Parathyroid adenoma (tissue), 2 donors: ENCODE measurements around the gene ITIH6.
"Not testable (repeated sequence)": the region's sequence is repeated elsewhere in the genome, so short reads cannot be mapped to it uniquely, and the experiment has no call there.

Experiments used
- H2AFZ ChIP-seq: fragments of 300-600 bp; sonication (generic); one replicate; pipeline ENCODE4 v1.7.0; 2017; ENCODE audit warnings: antibody characterized with exemption, mild to moderate bottlenecking
- H3K27ac ChIP-seq: fragments of 300-600 bp; sonication (generic); one replicate; pipeline ENCODE4 v1.7.0; 2017
- H3K27me3 ChIP-seq: fragments of 300-600 bp; sonication (generic); one replicate; pipeline ENCODE4 v1.7.0; 2017; ENCODE audit warnings: low read length; ENCODE audit not compliant: control insufficient read depth, insufficient read depth
- H3K36me3 ChIP-seq: fragments of 300-600 bp; sonication (generic); one replicate; pipeline ENCODE4 v1.7.0; 2017; ENCODE audit warnings: low read length; ENCODE audit not compliant: control insufficient read depth, insufficient read depth
- H3K4me1 ChIP-seq: fragments of 300-600 bp; sonication (generic); one replicate; pipeline ENCODE4 v1.7.0; 2017; ENCODE audit warnings: control low read depth
- H3K4me2 ChIP-seq: fragments of 300-600 bp; sonication (generic); one replicate; pipeline ENCODE4 v1.7.0; 2017; ENCODE audit warnings: low read length
- H3K4me3 ChIP-seq: fragments of 300-600 bp; sonication (generic); one replicate; pipeline ENCODE4 v1.7.0; 2017; ENCODE audit warnings: low read depth, low read length
- H3K79me2 ChIP-seq: fragments of 300-600 bp; sonication (generic); one replicate; pipeline ENCODE4 v1.7.0; 2017; ENCODE audit warnings: control low read depth
- H3K9ac ChIP-seq: fragments of 300-600 bp; sonication (generic); one replicate; pipeline ENCODE4 v1.7.0; 2017; ENCODE audit warnings: mild to moderate bottlenecking
- H3K9me3 ChIP-seq: fragments of 300-600 bp; sonication (generic); one replicate; pipeline ENCODE4 v1.7.0; 2017; ENCODE audit warnings: low read length; ENCODE audit not compliant: control insufficient read depth
- TF ChIP-seq, protein P1 (sequence below): fragments of 300-600 bp; sonication (generic); IDR thresholded peaks from one replicate; pipeline ENCODE4 v1.7.0; 2017; ENCODE audit warnings: antibody characterized with exemption, mild to moderate bottlenecking
- donor health status: primary hyperparathyroidism.

Gene ITIH6

DNA sequence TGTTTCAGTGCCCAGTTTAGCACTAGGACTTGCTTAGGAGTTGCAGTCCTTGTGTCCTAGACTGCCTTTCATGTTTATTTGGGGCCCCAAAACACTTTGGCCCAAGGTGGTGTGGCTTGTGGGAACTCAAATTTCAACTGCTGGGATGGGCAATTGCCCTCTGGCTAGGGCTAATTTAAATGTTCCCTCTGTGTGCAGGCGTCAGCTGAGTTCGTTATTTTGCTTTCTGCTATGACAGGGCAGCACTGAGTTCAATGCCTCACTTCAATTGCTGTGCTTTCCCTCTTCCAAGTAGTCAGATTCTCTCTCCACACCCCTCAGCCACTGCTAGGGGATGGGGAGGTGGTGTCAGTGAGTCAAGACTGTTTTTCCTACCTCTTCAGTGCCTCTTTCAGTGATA lies 51.1 kb downstream of the ITIH6 start:
- no peaks in the 10 kb centered on the region for H3K36me3 ChIP-seq
- TF ChIP-seq, protein P1, sequence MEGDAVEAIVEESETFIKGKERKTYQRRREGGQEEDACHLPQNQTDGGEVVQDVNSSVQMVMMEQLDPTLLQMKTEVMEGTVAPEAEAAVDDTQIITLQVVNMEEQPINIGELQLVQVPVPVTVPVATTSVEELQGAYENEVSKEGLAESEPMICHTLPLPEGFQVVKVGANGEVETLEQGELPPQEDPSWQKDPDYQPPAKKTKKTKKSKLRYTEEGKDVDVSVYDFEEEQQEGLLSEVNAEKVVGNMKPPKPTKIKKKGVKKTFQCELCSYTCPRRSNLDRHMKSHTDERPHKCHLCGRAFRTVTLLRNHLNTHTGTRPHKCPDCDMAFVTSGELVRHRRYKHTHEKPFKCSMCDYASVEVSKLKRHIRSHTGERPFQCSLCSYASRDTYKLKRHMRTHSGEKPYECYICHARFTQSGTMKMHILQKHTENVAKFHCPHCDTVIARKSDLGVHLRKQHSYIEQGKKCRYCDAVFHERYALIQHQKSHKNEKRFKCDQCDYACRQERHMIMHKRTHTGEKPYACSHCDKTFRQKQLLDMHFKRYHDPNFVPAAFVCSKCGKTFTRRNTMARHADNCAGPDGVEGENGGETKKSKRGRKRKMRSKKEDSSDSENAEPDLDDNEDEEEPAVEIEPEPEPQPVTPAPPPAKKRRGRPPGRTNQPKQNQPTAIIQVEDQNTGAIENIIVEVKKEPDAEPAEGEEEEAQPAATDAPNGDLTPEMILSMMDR: no peak
- no peaks in the 10 kb centered on the region for H3K27me3 ChIP-seq
- no peak overlapping the region for H3K9ac ChIP-seq
- H3K4me1 ChIP-seq: peaks cover 4% of the 10 kb centered on the region
- H3K4me2 ChIP-seq: no peak overlapping the region
- H3K4me3 ChIP-seq: no peak overlapping the region
- H2AFZ ChIP-seq: peak overlapping the region; percentile 69
- H3K27ac ChIP-seq: peak overlapping the region; percentile 32
- no peaks in the 10 kb centered on the region for H3K9me3 ChIP-seq
- H3K79me2 ChIP-seq: no peaks in the 10 kb centered on the region

DNA sequence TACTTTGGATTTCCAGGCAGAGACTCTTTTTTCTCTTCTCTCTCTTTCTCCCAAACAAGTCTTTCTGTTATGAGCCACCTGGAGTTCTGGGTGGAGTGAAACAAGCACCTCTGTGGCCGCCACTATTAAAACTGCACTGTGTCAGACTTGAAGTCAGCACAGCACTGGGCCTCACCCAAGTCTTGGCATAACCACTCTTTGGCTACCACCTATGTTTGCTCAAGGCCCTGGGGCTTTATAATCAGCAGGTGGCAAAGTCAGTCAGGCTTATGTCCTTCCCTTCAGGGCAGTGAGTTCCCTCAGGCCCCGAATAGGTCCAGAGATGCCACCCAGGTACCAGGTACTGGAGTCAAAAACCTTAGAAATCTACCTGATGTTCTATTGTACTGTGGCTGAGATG lies 52.4 kb downstream of the ITIH6 start:
- Histone ChIP-seq H3K36me3 (no peaks in the 10 kb centered on the region), H2AFZ (no peak overlapping the region), H3K4me3 (no peak overlapping the region), H3K4me2 (no peak overlapping the region), H3K27me3 (no peaks in the 10 kb centered on the region), H3K9me3 (no peaks in the 10 kb centered on the region), H3K9ac (no peak overlapping the region), H3K79me2 (no peaks in the 10 kb centered on the region), H3K27ac (no peak overlapping the region), H3K4me1 (peaks cover 4% of the 10 kb centered on the region)
- TF ChIP-seq, protein P1: no peak

DNA sequence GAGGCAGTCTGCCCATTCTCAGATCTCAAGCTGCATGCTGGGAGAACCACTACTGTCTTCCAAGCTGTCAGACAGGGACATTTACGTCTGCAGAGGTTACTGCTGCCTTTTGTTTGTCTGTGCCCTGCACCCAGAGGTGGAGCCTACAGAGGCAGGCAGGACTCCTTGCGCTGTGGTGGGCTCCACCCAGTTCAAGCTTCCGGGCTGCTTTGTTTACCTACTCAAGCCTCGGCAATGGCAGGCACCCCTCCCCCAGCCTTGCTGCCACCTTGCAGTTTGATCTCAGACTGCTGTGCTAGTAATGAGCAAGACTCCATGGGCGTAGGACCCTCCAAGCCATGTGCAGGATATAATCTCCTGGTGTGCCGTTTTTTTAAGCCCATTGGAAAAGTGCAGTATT lies 59.5 kb downstream of the ITIH6 start:
- H3K4me1 ChIP-seq, H3K9me3 ChIP-seq, H3K36me3 ChIP-seq, H3K27ac ChIP-seq, H2AFZ ChIP-seq, H3K9ac ChIP-seq, H3K4me2 ChIP-seq, H3K4me3 ChIP-seq, H3K27me3 ChIP-seq, H3K79me2 ChIP-seq: not testable (repeated sequence)

DNA sequence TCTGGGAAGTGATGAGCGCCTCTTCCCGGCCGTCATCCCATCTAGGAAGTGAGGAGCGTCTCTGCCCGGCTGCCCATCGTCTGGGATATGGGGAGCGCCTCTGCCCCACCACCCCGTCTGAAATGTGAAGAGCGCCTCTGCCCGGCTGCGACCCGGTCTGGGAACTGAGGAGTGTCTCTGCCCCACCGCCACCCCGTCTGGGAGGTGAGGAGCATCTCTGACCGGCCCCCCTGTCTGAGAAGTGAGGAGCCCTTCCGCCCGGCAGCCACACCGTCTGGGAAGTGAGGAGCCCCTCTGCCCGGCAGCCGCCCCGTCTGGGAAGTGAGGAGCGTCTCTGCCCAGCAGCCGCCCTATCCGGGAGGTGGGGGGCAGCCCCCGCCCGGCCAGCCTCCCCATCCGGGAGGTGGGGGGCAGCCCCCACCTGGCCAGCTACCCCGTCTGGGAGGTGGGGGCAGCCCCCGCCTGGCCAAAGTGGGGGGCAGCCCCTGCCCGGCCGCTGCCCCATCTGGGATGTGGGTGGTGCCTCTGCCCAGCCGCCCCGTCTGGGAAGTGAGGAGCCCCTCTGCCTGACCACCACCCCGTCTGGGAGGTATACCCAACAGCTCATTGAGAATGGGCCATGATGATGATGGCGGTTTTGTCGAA lies 61.6 kb downstream of the ITIH6 start:
- not testable (repeated sequence) for H3K4me1 ChIP-seq, H3K4me3 ChIP-seq, H3K79me2 ChIP-seq, H2AFZ ChIP-seq, H3K27me3 ChIP-seq, H3K4me2 ChIP-seq, H3K9me3 ChIP-seq, H3K36me3 ChIP-seq, H3K9ac ChIP-seq, H3K27ac ChIP-seq

DNA sequence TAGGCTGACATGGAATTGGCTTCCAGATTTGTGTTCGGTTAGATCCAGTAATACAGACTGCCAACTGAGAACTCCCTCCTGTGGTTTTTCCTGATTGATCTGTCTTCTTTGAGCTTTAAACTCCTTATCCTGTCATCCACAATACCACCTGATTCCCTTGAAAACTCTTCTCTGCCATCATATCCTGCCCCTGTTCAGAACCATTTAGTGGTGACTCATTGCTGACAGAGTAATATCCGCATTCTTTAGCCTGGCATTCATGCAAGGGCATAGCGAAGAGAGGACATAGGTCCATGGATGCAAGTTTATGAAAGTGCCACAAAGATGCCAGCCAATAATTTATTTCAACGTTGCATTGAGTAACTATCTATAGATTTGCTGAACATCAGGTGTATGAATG lies 76.6 kb downstream of the ITIH6 start:
- Histone ChIP-seq H3K9me3 (no peaks in the 10 kb centered on the region), H3K9ac (no peak overlapping the region), H2AFZ (no peak overlapping the region), H3K4me3 (no peak overlapping the region), H3K4me1 (no peaks in the 10 kb centered on the region), H3K27ac (no peak overlapping the region), H3K36me3 (no peaks in the 10 kb centered on the region), H3K4me2 (no peak overlapping the region), H3K79me2 (no peaks in the 10 kb centered on the region), H3K27me3 (no peaks in the 10 kb centered on the region)
- TF ChIP-seq, protein P1: no peak

DNA sequence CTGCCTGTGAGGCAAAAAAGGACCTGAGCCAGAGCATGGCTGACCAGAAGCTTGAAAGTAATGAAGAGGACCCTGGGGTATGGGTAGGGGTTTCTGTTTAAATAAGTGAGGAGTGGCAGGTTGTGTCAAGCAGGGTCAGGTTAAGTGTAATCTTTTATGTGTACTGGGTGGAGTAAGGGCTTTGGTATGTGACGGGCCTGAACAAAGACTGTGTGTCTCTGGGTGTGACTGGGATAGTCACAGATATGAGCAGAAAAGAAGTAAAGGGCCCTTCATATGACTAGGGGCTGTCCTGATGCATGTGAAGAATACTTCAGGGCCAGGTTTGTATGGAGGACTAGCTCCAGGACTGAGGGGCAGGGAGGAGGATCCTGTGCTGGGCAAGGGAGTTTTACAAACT lies 82.4 kb downstream of the ITIH6 start:
- Histone ChIP-seq H3K36me3 (no peaks in the 10 kb centered on the region), H3K4me3 (no peak overlapping the region)

More for the DNA sequence above, 82.4 kb downstream of the ITIH6 start:
- Histone ChIP-seq H3K4me2 (no peak overlapping the region), H3K9ac (no peak overlapping the region), H3K79me2 (no peaks in the 10 kb centered on the region), H3K27ac (no peak overlapping the region), H2AFZ (no peak overlapping the region), H3K4me1 (no peaks in the 10 kb centered on the region), H3K27me3 (no peaks in the 10 kb centered on the region), H3K9me3 (no peaks in the 10 kb centered on the region)
- TF ChIP-seq, protein P1: no peak
